ENCODE results near the gene OLIG2.

DNA sequence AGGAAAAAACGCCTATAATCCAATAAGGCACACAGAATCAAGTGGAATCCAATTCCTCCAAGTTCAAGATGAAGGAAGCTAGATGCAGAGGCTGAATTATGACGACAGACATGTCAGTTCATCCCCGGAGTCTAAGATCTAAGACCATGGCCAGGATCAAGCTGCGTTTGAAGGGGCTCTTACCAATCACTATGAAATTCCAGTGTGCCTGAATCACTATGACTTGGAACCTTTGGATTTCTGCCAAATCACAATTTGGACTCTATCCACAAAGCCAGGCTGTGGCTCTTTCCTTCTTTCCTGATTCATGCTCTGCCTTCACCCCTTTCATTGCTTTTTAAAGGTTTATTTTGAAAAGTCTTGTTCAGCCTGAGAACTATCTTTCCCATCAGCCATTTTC lies 17.1 kb downstream of the OLIG2 start:
- TF ChIP-seq, protein P1, sequence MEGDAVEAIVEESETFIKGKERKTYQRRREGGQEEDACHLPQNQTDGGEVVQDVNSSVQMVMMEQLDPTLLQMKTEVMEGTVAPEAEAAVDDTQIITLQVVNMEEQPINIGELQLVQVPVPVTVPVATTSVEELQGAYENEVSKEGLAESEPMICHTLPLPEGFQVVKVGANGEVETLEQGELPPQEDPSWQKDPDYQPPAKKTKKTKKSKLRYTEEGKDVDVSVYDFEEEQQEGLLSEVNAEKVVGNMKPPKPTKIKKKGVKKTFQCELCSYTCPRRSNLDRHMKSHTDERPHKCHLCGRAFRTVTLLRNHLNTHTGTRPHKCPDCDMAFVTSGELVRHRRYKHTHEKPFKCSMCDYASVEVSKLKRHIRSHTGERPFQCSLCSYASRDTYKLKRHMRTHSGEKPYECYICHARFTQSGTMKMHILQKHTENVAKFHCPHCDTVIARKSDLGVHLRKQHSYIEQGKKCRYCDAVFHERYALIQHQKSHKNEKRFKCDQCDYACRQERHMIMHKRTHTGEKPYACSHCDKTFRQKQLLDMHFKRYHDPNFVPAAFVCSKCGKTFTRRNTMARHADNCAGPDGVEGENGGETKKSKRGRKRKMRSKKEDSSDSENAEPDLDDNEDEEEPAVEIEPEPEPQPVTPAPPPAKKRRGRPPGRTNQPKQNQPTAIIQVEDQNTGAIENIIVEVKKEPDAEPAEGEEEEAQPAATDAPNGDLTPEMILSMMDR (IDR thresholded peaks at IDR 0.05): no peak
- TF ChIP-seq POLR2A (IDR thresholded peaks at IDR 0.05): no peak
- TF ChIP-seq POLR2AphosphoS5 (IDR thresholded peaks at IDR 0.05): no peak
